ENCODE measurements around the gene SHB.

The SHB gene

GRCh38 chr9:38068701-38069628 is at the start of gene SHB:
TSS of gene SHB (minus strand) at chr9:38069227. CDS start at chr9:38068645, 582 bp downstream.
- peak; percentile 90 for DNase-seq (ENCODE audit: low spot score)

GRCh38 chr9:38117651-38118050 is 48.6 kb upstream of the SHB start:
- no peak for DNase-seq (ENCODE audit: low spot score)

- no peak for DNase-seq (ENCODE audit: low spot score)
Measured at GRCh38 chr9:38114905-38115304, 45.9 kb upstream of the SHB start.

DNA sequence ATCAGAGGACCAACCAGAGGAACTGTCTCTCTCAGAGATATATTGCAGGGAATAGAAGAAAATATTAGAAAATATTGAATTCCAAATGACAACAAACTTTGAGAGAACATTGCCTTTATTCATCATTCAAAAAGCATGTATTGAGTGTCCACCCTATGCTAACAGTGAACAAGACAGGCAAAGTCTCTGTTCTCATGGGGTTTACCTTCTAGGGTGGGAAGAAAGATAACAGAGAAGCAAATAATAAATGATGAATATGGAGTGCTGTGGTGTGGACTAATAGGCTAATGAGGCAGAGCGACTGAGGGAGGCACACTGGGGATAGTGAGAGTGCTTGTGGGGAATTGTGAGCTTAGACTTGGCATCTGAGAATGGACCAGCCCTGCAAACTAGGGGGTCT is 43.4 kb upstream of the SHB start:
- DNase-seq (ENCODE audit: low spot score): no peak

- DNase-seq (ENCODE audit: low spot score): no peak
Measured at GRCh38 chr9:38112049-38112448, 43.0 kb upstream of the SHB start.

DNA sequence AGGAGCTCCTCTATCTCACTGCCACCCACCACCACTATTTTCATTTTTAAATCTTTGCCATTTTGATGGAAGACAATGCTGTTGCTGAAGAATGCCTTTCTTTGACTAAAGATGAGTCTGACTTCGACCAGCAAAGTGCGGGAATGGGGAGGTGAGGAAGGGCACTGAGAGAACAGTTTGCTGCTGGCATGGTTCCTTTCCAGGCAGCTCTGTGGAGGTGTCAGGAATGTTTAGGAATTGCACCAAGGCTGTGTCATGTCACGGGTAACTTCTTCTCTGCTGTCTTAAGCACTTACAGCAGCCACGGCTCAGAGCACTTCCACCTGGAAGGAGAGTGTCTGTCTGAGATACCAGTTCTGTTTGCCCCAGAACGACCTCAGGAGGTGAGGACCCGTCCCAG is 41.4 kb upstream of the SHB start:
- DNase-seq (ENCODE audit: low spot score): no peak

DNA sequence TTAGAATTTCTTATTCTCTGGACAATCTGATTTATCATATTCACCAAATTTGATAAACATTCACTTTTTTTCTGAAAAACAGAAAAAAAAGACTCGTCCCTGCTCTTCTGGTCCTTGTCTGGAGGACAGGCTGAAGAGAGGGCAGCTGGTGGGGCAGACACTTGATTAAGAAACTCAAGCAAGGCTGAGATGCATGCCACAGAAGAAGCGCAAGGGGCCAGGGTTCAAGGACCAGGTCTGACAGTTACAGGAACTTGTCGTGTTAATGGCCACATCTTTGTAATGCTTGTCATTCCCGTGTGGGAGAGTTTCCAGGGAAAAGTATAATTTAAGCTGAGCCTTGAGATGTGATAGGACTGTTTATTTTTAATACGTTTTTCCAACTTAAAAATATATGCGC is 40.6 kb upstream of the SHB start:
- DNase-seq (ENCODE audit: low spot score): no peak

- DNase-seq (ENCODE audit: low spot score): no peak
Measured at GRCh38 chr9:38108326-38108725, 39.3 kb upstream of the SHB start.

- no peak for DNase-seq (ENCODE audit: low spot score)
Measured at GRCh38 chr9:38107811-38108304, 38.8 kb upstream of the SHB start.

- no peak for DNase-seq (ENCODE audit: low spot score)
Measured at GRCh38 chr9:38107405-38107804, 38.4 kb upstream of the SHB start.

DNA sequence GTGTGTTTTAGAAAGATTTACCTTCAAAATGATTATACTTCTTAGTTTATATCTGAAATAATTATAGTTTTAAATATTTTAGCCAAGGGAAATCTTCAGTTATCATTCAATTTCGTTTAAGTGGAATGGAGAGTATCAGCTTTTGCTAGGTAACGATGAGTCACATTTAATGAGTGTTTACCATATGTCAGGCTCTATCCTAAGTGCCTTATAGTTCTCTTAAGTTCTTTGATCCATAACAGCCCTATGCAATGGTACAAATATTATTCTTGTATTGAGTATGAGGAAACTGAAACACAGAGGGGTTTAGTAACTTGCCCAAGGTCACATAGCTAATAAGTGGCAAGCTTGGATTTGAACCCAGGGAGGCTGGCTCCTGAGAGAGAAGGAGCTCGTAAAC is 37.5 kb upstream of the SHB start:
- no peak for DNase-seq (ENCODE audit: low spot score)

- DNase-seq (ENCODE audit: low spot score): no peak
Measured at GRCh38 chr9:38103340-38103739, 34.3 kb upstream of the SHB start.

- no peak for DNase-seq (ENCODE audit: low spot score)
Measured at GRCh38 chr9:38101423-38101822, 32.4 kb upstream of the SHB start.

GRCh38 chr9:38096238-38096805 is 27.3 kb upstream of the SHB start:
- DNase-seq (ENCODE audit: low spot score): no peak

GRCh38 chr9:38094165-38094564 is 25.1 kb upstream of the SHB start:
- no peak for DNase-seq (ENCODE audit: low spot score)

GRCh38 chr9:38092656-38093055 is 23.6 kb upstream of the SHB start:
- DNase-seq (ENCODE audit: low spot score): no peak

- DNase-seq (ENCODE audit: low spot score): no peak
Measured at GRCh38 chr9:38092200-38092524, 23.1 kb upstream of the SHB start.

GRCh38 chr9:38091310-38092199 is 22.5 kb upstream of the SHB start:
- no peak for DNase-seq (ENCODE audit: low spot score)

GRCh38 chr9:38090170-38090569 is 21.1 kb upstream of the SHB start:
- DNase-seq (ENCODE audit: low spot score): no peak

GRCh38 chr9:38089387-38090165 is 20.5 kb upstream of the SHB start:
- no peak for DNase-seq (ENCODE audit: low spot score)

GRCh38 chr9:38088006-38088925 is 19.2 kb upstream of the SHB start:
- peak; percentile 75 for DNase-seq (ENCODE audit: low spot score)
